SIG-M5 treated with dmso at 0.1 percent for 504 hours (cell line): ENCODE results near the gene PHF13.

Experiments used
- DNase-seq: peaks from one replicate; lab custom pipeline; 2025; ENCODE audit not compliant: unreplicated experiment; lab: John Stamatoyannopoulos, UW

PHF13 gene

DNA sequence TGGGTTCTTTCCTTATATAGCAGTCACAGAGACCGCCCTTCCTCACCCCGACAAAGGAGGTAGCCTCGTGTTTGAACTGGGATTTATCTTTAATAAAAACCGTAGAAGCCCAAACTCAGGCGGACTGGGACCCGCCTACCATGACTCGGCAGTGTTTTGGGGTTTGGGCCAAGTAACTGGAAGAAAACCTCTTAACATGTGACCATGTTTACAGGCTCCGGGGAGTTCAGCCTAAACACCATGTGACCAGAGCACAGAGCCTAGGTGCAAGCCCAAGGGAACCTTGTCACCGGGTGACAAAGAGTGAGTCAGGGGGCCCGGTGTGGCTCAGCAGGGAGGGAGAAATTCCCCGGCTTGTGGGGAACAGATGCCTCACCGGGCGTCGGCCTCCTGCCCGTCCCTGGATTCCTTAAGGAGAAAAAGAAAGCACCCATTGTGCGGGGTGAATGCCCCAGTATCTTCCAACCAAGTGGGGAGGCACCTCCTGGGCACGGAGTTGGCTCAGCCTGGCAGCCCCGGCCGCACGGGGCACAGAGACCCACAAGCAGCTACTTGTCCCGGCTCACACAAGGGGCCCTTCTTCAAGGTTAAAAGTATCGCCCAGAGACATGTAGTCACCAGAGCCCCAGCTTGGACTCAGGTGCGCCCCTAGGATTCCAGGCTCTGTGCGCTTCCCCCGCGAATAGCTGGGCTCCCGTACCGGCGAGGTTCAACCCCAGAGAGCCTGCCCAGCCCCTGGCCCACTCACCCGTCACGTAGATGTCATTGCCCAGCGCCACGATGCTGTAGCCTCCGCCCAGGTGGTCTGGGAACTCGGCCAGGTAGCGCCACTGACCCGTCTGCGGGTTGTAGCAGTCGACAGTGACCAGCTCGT lies 12.2 kb upstream of the PHF13 start:
- DNase-seq = peak; percentile 80

DNA sequence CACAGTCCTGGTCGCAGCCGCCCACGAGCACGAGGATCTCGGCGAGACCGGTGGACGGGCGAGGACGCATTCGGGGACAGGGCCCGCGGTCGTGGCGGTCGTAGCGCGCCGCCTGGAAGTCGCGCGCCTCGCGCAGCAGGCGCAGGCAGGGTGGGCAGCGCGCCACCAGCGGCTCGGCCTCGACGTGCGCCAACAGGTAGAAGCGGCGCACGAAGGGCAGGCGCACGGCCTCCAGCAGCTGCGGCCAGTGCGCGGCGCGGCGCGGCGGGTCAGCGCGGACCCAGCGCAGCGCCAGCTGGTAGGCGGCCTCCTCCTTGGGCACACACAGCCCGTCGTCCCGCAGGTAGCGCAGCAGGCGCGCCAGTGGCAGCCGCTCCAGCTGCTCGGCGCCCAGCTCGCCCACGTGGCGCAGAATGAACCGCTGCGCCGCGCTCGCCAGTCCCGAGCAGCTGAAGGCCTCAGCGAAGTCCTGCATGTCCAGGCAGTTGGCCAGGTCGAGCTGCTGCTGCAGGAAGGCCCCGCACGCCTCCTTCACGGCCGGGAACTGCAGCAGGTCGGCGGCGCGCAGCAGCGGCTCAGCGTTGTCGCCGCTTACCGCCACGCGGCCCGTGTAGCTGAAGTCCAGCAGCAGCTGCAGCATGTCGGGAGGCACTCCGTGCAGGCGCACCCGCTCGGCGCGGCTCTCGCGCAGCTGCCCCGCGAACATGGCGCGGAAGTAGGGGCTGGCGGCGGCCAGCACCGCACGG lies 11.4 kb upstream of the PHF13 start:
- DNase-seq = no peak

- peak; percentile 80 for DNase-seq
Measured at GRCh38 chr1:6602669-6603237, 10.8 kb upstream of the PHF13 start, which contains the start of gene KLHL21. KLHL21 (minus strand) TSS chr1:6602869; CDS start chr1:6602817, 52 bp downstream.

- DNase-seq = peak; percentile 58
Measured at GRCh38 chr1:6603238-6603914, 10.2 kb upstream of the PHF13 start.

DNA sequence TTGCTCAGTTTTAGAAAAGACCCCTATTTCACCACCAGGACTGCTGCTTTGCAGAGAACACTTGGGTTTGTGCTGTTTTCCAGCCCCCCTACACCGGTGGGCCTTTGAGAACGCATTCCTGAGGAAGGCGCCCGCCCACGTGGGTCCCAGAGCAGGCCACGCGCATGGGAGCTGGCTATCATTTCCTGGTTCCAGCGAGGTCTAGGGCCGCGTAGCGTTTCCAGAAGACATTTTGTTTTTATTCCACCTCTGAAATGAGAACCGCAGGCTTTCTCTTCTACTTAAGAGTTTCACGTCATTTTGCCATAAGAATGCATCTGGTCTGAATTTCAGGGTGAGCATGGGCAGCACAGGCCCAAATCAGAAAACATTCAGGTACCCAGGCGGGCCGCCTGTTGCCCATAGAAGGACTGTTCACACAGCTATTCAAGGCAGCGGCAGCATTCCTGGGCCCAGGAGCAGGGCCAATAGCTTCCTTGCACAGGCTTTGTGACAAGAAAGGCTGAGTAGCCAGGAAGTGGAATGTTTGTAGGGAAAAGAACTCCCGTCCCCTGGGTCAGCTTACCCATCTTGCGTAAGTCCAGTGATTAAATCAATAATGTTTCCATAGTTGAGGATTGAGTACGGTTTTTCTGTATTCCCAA lies 9.5 kb upstream of the PHF13 start:
- DNase-seq = no peak

GRCh38 chr1:6612641-6613360 lies 730 bp upstream of the PHF13 start:
- no peak for DNase-seq

DNA sequence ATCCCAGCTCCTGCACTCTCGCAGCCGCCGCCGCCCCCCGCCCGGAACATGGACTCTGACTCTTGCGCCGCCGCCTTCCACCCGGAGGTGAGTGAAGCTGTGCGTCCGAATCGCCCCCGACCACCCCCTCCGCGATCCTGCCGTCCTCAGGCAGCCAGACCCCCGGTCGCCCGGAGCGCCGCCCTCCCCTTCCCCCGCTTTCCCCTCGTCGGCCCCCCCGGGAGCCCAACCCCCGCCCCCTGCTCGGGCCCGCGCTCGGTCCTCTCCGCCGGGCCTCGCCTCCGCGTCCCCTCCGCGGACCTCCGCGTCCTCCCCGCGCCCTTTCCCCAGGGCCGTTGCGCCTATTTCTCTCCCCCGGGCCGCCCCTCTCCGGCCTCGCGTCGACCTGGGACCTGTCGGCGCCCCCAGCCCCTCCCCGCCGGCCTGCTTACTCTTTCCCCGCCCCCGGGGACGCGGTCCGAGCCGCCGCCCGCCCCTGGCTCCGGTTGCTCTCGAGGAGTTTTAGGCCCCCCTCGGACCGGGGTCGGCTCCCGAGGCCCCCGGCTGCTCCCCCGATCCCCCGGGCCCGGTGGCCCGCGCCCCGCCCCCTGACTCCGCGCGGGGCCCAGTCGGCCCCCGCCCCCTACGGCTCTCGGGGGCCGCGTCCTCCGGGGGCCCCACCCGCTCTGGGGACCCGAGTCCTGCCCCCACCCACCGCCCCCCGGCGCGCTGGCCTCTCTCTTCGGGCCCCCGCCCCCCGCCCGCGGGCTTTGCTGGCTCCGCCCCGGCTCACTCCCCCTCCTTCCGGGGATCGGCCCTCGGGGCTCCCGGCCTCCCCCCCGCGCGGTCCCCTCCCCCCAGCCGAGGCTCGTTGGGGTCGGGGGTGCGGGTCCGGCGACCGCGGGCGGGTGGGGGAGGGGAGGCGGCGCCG lies 743 bp downstream of the PHF13 start:
- no peak for DNase-seq

DNA sequence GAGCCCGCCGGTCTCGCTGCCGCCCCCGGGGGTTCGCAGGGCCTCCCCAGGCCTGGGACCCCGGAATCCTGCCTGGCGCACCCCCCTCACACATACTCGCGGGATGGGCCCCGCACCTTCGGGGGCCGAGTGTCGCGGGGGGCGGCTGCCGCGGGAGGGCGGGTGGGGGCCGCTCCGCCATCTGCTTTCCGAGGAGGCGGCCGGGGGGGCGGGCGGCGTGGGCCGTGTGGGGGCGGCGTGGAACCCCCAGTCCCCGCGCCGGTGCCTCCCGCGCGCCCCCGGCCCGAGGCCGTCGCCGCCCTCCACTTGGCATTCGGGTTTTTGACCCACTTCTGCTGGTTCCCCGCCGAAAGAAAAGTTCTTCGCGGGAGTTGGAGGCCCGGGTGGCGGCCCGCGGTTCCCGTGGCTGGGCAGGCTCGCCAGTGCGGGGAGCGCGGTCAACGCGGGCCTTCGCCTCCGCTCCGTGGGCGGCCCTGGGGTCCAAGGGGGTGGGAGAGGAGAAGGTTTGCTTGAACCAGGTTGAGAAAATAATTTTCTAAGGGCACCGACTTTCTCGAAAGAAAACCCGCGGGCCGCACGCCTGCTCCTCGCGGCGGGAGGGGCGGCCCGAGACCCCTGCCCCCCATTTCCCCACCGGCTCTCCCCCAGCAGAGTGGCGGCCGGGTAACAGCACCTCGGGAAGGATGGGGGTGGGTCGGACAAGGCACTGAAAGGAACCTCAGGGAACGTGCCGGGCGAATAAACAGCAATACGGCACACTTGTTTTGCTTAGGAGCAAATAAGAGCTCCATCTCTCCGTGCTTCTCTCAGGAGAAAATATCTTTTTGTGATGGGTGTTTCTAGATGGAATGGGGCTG lies 1.6 kb downstream of the PHF13 start:
- no peak for DNase-seq

DNA sequence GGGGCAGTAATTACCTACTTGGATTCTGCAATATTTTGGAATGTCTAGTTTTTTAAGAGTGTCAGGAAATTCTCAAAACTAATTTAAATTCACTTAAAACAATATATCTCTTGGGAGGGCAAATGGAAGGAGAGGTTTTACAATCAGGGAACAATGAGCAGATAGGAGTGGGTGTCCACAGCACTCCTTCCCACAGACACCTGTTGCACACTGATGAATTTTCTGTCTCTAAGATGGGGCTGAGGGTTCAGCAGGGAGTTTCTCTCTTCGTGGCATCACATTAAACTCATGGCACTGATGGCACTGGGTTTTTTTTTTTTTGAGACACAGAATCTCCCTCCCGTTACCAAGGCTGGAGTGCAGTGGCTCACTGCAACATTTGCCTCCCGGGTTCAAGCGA lies 5.5 kb downstream of the PHF13 start:
- DNase-seq = no peak

GRCh38 chr1:6621429-6622391 lies 8.2 kb downstream of the PHF13 start:
- DNase-seq = no peak

DNA sequence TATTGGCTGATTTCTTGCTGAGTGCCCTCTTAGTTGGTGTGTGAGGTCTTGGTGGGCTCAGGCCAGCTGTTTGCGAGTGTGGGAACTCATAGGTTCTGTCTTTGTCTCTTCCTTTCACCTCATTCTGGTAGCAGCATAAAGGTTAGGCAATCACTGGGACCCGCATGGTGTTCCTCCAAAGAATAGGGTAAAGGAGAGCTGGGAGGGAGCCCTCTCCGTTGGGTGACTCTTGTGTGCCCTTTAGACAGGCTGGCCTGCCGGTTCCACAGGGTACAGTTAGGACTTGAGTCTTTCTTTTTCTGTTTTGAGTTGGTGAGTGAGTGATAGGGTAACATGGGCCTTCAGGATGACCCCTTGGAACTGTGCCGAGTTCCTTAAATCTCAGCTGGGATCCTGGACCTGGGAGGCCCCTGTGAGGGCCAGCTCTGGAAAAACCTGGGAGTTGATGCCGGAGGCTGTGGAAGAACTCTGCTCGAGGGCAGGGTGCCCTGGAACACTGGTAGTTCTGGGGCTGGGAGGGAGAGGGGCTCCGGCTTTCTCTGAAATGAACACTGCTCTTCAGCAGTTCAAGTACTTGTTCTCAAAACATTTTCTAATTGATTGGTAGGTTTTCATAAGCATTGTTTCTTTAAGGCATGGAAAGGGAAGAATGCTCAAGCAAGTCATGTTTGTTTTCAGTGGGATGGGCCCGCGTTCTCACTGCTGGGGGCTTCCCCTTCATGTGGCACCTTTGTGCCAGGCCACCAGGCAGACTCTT lies 9.0 kb downstream of the PHF13 start:
- no peak for DNase-seq

- DNase-seq = no peak
Measured at GRCh38 chr1:6623269-6623965, 9.9 kb downstream of the PHF13 start.

GRCh38 chr1:6624710-6625583 lies 11.4 kb downstream of the PHF13 start, which contains the start of gene THAP3:
THAP3 (plus strand) TSS chr1:6624868; CDS start chr1:6625219, 351 bp downstream.
- peak; percentile 61 for DNase-seq

- no peak for DNase-seq
Measured at GRCh38 chr1:6625584-6626149, 12.1 kb downstream of the PHF13 start.
